Rectal smooth muscle tissue (tissue), 1 donor: ENCODE results near the gene KIFBP.

Experiments used
- H3K27ac ChIP-seq: one replicate; pipeline ENCODE4 v1.7.0; 2013; ENCODE audit warnings: low read depth, low read length, inconsistent platforms
- H3K27me3 ChIP-seq: one replicate; pipeline ENCODE4 v1.7.0; 2013; ENCODE audit warnings: low read length; ENCODE audit not compliant: control insufficient read depth, insufficient read depth
- H3K36me3 ChIP-seq: one replicate; pipeline ENCODE4 v1.7.0; 2013; ENCODE audit warnings: low read length; ENCODE audit not compliant: control insufficient read depth, insufficient read depth
- H3K4me1 ChIP-seq: one replicate; pipeline ENCODE4 v1.7.0; 2013; ENCODE audit warnings: low read length; ENCODE audit not compliant: control insufficient read depth, insufficient read depth
- H3K4me3 ChIP-seq: one replicate; pipeline ENCODE4 v1.7.0; 2013; ENCODE audit warnings: low read length
- H3K9ac ChIP-seq: one replicate; pipeline ENCODE4 v1.7.0; 2013; ENCODE audit warnings: low read length

Gene KIFBP

DNA sequence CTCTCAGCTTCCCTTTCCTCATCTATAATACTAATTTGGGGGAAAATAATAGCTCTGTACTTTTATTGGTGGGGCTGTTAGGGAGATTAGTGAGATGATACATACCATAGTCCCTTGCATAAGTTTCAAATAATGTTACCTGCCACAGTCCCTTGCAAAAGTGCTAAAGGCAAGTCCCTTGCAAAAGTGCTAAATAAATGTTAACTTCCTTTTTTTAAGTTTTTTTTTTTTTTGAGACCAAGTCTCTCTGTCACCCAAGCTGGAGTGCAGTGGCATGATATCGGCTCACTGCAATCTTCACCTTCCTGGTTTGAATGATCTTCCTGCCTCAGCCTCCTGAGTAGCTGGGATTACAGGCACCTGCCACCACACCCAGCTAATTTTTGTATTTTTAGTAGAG is 55.9 kb downstream of the KIFBP start:
- H3K4me3 ChIP-seq, result no peak overlapping the region
- no peak overlapping the region for H3K9ac ChIP-seq
- H3K27ac ChIP-seq, result no peak overlapping the region
- H3K4me1 ChIP-seq, result no peaks in the 10 kb centered on the region
- no peaks in the 10 kb centered on the region for H3K36me3 ChIP-seq
- no peaks in the 10 kb centered on the region for H3K27me3 ChIP-seq

DNA sequence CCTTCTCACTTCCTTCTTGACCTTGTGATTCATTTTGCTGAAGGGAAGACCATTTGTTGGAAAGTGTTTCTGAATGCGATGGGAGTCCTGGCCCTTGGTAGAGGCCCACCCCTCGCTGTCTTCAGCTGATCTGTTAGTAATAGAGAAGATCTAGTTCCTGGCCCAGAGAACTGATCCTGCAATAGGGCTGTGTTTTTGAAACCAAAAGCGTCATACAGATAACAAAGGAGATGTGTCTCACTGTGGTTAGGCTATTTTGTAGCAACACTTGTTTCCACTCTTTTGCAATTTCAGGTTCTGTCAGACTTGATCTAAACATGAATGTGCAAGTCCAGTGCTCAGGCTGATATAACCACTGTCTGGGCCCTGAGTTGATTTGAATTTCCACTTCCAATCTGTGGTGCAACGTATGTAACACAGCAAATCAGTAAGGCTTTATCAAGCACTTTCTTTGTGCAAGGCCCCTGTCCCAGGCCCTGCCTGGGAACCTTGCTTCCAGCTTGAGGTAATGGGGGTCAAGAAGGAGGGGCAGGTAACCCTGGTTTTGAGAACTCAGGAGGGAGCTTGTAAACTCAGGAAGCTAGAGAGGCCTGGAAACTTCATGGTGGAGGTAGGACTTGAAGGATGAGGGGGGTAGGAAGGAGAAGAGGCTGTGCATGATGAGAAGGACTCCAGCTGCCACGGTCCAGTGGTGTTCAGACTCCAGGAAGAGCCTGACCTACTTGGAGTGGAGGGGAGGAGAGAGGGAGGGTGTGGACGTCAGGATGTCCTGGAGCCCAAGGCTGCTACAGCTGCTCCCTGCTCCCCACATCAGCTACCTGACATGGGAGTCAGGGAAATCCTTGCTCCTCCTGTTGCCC is 57.1 kb downstream of the KIFBP start:
- Histone ChIP-seq H3K4me1 (no peaks in the 10 kb centered on the region), H3K9ac (no peak overlapping the region), H3K27me3 (no peaks in the 10 kb centered on the region), H3K27ac (peak overlapping the region; percentile 24), H3K36me3 (no peaks in the 10 kb centered on the region), H3K4me3 (no peak overlapping the region)

DNA sequence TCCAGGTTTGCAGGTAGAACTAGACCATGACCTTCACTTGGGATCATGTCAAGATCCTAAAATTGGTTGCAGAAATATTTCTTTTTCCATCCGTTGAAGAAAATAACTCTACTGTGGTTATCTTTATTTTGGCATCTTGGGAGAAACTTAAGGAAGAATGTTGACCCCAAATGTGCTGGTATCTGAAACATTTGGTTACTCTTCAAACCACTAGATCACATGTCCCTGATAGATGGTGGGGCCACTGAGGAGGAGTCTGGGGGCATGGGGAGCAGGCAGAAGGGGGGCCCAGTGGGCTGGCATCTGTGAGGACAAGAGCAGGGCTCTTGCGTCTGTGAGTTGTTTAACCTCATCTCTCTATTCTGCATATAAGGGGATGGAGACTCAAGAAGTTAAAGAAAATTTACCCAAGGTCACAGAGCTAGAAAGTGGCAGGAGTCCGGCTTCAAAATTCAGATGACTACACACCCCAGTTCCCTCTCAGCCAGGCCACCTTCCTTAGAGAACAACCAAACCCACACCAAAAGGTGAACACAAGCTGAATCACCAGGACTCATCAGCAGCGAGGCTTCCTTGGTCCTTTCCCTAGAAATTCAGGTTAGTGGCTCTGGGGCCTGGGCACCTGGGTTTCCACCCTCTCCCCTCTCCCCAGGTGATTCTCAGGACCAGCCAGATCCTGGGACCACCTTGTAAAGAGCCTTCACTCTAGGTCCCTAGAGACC is 58.7 kb downstream of the KIFBP start:
- Histone ChIP-seq H3K27ac (no peak overlapping the region), H3K4me3 (no peak overlapping the region), H3K27me3 (no peaks in the 10 kb centered on the region), H3K4me1 (no peaks in the 10 kb centered on the region), H3K9ac (no peak overlapping the region), H3K36me3 (no peaks in the 10 kb centered on the region)

DNA sequence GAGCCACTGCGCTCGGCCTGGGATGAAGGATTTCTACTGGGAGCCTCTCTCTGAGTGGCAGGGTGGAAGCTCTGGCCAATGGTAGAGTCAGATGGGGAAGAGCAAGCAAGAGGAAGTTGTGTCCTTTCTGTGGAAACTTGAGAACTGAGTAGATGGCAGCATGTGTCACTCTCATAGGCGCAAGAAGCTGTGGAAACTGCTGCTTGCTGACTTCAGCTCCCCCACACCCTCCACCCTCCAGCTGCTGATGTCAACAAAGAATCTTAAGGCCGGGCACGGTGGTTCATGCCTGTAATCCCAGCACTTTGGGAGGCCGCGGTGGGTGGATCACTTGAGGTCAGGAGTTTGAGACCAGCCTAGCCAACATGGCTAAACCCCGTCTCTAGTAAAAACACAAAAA is 59.5 kb downstream of the KIFBP start:
- H3K27ac ChIP-seq, result no peak overlapping the region

DNA sequence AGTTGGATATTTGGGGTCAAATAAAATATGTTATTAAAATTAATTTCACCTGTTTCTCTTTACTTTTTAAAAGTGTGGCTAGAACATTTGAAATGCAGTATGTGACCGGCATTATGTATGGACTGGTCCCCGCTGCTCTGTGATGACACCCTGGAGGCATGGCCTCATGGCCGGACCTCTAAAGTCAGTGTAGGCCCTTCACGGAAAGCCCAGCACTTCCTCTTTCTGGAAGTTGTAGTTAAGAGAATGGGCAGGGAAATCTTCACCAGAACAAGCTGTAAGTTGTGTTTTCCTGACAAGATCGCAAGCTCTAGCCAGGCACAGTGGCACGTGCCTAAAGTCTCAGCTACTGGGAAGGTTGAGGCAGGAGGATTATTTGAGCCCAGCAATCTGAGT is 61.0 kb downstream of the KIFBP start:
- Histone ChIP-seq H3K9ac (no peak overlapping the region), H3K4me3 (no peak overlapping the region), H3K4me1 (no peaks in the 10 kb centered on the region), H3K27me3 (no peaks in the 10 kb centered on the region), H3K27ac (no peak overlapping the region), H3K36me3 (no peaks in the 10 kb centered on the region)

More for the DNA sequence above, 59.5 kb downstream of the KIFBP start:
- Histone ChIP-seq H3K4me3 (no peak overlapping the region), H3K4me1 (no peaks in the 10 kb centered on the region), H3K36me3 (no peaks in the 10 kb centered on the region), H3K27me3 (no peaks in the 10 kb centered on the region), H3K9ac (no peak overlapping the region)

DNA sequence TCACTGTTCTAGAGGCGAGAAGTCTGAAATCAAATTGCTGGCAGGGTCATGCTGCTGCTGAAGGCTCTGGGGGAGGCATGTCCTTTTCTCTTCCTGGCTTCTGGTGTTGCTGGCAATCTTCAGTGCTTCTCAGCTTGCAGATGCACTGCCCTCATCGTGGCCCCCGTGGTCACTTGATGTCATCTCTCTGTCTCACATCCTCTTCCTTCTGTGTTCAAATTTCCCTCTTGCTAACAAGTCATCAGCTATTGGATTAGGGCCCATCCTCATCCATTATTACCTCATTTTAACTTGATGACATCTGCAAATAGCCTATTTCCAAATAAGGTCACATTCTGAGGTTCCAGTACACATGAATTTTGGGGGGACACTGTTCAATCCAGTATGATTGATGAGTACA is 62.7 kb downstream of the KIFBP start:
- Histone ChIP-seq H3K4me3 (no peak overlapping the region), H3K27me3 (no peaks in the 10 kb centered on the region), H3K27ac (peak overlapping the region; percentile 14), H3K9ac (no peak overlapping the region), H3K4me1 (no peaks in the 10 kb centered on the region), H3K36me3 (no peaks in the 10 kb centered on the region)

DNA sequence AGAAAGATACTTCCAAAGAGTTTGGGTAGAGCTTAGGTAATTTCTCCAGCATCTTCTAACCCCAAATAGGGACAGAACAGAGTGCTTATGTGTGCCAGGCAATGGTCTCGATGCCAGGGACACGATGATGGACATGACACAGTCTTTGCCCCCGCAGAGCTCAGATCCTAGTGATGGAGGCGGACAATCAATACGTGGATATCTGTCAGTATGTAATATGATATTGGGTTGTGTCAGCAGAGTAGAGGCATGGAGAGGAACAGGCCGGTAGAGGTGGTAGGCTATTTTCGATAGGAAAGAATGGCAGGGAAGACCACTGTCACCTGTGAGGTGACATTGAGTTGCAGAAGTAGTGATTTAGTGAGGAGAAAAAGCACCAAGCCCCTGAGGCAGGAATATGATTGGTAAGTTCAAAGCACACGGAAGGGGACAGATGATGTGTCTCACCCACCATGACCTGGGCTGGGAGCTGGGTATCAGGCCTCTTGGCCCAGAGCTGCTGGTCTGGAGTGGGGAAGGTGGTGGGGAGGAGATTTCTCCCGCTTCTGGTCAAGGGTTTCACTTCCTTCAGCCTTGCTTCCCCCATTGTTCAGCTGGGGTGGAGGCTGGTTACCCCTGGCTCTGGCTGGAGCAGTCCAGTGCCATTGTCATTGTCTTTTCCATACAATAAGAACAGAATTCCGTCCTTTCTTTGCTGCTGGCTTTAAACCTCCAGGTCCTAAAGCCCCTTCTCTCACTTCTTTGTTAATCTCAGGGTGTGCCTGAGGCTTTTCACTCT is 63.3 kb downstream of the KIFBP start:
- no peak overlapping the region for H3K4me3 ChIP-seq
- H3K36me3 ChIP-seq, result no peaks in the 10 kb centered on the region
- no peak overlapping the region for H3K9ac ChIP-seq
- H3K27ac ChIP-seq, result peak overlapping the region; percentile 14
- H3K4me1 ChIP-seq, result no peaks in the 10 kb centered on the region
- no peaks in the 10 kb centered on the region for H3K27me3 ChIP-seq

DNA sequence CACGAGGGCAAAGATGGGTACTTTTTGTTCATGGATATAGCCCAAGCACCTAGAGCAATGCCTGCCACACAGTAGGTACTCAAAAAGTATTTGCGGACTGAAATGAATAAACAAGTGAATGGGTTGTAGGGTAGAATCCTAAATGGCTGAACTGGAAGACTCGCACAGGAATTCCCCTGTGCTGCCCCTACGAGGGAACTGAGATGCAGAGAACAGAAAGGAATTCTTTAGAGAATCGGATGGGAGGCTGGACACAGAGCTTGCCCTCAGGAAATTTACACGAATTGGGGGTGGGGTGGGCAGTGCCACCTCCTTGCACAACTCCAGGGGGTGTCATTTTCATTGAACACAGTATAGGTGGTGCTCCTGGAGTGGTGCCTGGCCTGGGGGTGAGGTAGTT is 64.1 kb downstream of the KIFBP start:
- Histone ChIP-seq H3K27ac (no peak overlapping the region), H3K4me1 (no peaks in the 10 kb centered on the region), H3K9ac (no peak overlapping the region), H3K4me3 (no peak overlapping the region), H3K36me3 (no peaks in the 10 kb centered on the region), H3K27me3 (no peaks in the 10 kb centered on the region)

DNA sequence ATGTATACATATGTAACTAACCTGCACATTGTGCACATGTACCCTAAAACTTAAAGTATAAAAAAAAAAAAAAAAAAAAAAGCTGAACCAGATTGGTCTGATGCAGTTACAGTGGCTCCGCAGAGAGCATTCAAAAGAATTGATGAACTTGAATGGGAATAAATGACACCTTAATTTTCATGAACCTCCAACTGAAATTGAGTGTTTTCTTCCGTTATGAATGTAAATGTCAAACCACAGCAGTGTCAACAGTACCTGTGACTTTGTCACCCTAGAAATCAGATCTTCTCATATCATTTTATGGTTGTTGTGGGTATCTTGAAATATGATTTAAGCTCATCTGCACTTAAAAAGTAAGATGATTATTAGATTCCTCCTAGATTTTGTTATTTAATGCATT is 66.6 kb downstream of the KIFBP start:
- Histone ChIP-seq H3K4me1 (no peaks in the 10 kb centered on the region), H3K4me3 (no peak overlapping the region), H3K27me3 (no peaks in the 10 kb centered on the region), H3K9ac (no peak overlapping the region), H3K27ac (no peak overlapping the region), H3K36me3 (no peaks in the 10 kb centered on the region)

DNA sequence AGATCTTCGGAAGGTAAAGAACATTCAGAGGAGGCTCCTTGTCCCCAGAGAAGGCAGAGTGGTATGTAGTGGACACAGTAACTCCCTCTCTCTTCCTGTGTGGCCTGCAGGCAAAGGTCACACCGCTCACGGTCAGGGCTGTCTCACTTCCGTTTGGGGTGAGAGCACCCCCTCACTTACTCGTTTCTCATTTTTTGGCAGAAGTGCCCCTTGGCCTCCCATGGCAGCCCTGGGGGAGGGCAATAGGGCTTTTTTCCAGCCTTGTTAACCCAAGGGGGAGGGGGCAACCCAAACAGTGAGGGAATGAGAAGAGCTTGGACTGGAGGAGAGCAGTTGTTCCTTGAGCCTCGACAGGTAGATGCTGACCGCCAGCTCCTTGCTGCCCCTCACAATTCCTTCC is 67.5 kb downstream of the KIFBP start:
- Histone ChIP-seq H3K4me1 (no peaks in the 10 kb centered on the region), H3K27me3 (no peaks in the 10 kb centered on the region), H3K36me3 (no peaks in the 10 kb centered on the region), H3K27ac (no peak overlapping the region), H3K4me3 (no peak overlapping the region), H3K9ac (no peak overlapping the region)

DNA sequence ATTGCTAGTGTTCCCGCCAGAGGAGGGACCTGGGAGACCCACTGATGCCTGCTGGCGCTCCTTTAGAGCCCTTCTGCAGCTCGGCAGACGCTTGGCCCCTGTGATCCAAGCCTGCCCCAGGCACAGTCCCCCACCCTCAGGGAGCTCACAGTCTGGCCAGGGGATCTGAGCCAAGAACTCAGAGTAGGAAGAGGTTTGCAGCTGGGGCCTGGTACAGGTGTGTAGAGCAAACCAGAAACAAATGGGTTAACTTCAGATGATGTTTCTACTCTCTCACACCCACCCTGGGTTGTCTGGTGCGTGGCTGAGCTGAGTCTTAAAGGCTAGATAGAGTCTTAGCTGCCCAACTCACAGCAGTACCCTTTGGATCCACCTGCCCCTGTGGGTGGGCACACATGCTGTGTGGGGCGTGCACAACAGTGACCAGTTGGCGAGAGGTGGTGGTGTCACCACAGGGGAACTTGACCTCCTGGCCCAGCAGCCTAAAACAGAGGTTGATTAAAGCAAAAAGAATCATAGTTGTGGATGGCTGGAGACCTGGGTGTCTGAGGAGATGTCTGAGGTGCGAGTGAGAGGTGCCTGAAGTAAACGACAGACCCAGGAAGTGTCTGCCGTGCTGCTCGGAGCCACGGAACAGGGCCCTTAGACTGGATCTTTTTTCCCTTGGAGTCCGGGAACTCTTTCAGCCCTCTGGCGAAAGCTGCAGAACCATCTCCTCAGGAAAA is 68.1 kb downstream of the KIFBP start:
- H3K4me3 ChIP-seq, result no peak overlapping the region
- no peaks in the 10 kb centered on the region for H3K4me1 ChIP-seq
- no peak overlapping the region for H3K9ac ChIP-seq
- H3K27me3 ChIP-seq, result no peaks in the 10 kb centered on the region
- H3K36me3 ChIP-seq, result no peaks in the 10 kb centered on the region
- no peak overlapping the region for H3K27ac ChIP-seq
